ENCODE results near the gene C13orf42.

GRCh38 chr13:51041126-51041525 lies 69.9 kb downstream of the C13orf42 start:
- no peak for TF ChIP-seq CTCF (IDR thresholded peaks at IDR 0.05; ENCODE audit: poor library complexity, severe bottlenecking)
- no peak for TF ChIP-seq TAF1 (IDR thresholded peaks at IDR 0.05; ENCODE audit: low read depth)
- no peak for TF ChIP-seq SMC3 (conservative IDR thresholded peaks at IDR 0.05; ENCODE audit: poor library complexity)
